HL-60/S4 (cell line): ENCODE data around the gene SIM1.

ENCODE experiments used
- in situ Hi-C: fragments of 300-500 bp; cut with MboI; formaldehyde crosslinking; loops from 2 replicates; pipeline ENCODE4 v1.14.3; 2022; ENCODE audit warnings: low sequenced_read_pairs

SIM1 gene

DNA sequence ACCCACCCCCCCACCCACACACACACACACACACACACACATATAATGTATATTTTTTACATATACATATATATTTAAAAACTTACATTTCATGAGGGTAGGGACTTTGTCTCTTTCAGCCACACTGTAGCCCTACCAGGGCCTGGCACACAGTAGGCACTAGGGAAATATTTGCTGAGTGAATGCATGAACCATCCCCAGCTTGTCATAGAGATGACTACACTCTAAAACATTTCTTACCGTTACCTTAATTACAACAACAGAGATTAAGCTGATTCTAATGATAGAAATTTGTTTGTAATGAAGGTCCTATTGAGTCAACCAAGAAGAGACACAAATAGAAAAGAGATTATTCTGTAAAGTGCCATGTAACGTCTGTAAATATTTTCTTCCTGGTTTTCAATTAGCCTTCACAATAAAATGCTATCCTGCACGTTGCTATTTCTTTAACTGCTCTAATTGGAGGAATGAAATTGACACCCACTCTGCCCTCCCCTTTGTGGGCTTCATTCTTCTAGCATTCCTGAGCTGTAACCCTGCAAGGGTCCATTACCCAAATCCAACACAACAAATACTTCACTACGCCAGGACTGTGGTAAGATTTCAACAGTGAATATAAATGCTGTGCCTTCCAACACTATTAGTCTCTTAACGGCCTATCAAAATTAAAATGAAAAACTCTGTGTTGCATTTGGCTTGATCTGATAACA, 30.8 kb downstream of the SIM1 start:
- in situ Hi-C loops: no loop called here

- in situ Hi-C loops: no loop called here
These were observed 32.6 kb downstream of the SIM1 start for GRCh38 chr6:100432136-100432535.

DNA sequence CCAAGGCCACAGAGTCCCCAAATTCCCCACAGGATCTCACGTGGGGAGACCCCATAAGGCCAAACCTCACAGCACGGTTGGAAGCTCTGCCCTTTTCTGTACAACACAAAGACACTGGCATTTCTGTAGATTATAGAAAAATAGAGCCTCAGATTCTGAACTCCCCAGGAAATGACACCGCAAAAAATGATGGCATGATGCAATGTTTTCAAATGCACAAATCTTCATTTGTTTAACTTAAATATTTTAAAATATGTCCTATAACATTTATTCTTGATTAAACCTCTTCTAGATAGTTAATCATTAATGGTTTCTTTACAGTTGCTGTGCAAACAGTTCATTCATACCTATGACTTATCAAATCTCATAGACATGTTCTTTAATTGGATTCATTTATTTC, 33.8 kb downstream of the SIM1 start:
- in situ Hi-C loops: no loop called here

GRCh38 chr6:100427452-100427851, 37.3 kb downstream of the SIM1 start:
- in situ Hi-C loops: no loop called here

- in situ Hi-C loops: no loop called here
These were observed 37.9 kb downstream of the SIM1 start for GRCh38 chr6:100426744-100427338.

- in situ Hi-C loops: no loop called here
These were observed 38.5 kb downstream of the SIM1 start for GRCh38 chr6:100426241-100426640.

DNA sequence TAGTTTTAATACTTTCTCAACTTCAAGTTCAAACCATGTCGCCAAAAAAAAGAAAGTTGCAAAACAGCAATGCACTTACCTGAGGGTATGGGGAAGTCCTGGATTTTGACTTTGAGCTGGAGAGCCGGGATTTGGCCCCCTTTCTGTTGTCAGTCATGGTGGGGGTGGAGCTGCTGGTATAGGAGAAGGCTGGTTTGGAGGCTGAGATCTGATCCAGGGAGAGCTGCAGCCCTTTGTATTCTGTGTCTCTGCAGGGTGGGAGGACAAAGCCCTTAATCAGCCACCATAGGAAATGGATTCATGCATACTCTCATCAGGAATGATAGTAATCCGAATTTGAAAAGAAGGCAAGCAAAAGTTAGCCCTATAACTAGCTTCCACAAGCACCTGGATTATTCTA, 44.0 kb downstream of the SIM1 start:
- in situ Hi-C loops: no loop called here

- in situ Hi-C loops: no loop called here
These were observed 47.7 kb downstream of the SIM1 start for GRCh38 chr6:100417036-100417435.

DNA sequence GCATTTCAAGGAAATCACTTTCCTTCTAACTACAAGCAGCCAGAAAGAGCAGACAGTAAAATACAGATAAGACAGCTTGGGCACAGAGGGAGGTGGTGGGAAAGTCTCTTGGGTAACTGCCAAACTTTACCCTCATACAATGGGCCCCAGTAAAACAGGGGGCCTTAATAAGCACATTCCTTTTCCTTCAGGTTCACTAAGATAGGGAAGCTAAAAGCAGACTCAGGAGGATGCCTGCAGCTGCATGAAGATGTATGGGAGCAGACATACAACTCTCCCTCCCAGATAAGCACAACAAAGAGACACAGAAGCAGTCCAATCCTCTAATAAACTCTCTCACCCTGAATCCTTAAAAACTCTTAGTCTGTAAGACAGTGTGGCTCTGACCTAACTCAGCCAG, 49.0 kb downstream of the SIM1 start:
- in situ Hi-C loops: no loop called here

GRCh38 chr6:100412872-100413271, 51.8 kb downstream of the SIM1 start:
- in situ Hi-C loops: no loop called here

GRCh38 chr6:100404051-100404450, 60.7 kb downstream of the SIM1 start:
- in situ Hi-C loops: no loop called here

DNA sequence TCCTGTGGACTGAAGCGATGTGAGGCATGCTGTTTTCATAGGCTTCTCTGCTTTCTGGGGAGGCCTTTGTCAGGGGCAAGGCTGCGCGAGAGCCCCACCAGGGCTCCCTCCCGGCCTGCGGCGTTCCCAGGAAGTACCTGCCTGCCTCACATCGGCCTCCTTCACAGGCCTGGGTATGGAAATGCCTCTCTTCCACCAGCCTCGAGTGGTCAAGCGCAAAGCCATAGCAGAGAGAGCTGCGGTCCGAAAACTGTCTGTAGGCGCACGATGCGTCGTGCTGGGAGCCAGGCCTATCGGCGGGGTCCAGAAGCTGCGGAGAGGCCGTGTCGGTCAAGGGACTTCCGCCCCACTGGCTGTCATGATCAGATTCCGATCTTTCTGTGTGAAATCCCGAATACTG, 71.2 kb downstream of the SIM1 start:
- in situ Hi-C loops: no loop called here

GRCh38 chr6:100392423-100392822, 72.3 kb downstream of the SIM1 start:
- in situ Hi-C loops: no loop called here

GRCh38 chr6:100388868-100389519, 75.7 kb downstream of the SIM1 start:
- in situ Hi-C loops: no loop called here

GRCh38 chr6:100382767-100383195, 81.9 kb downstream of the SIM1 start:
- in situ Hi-C loops: no loop called here

- in situ Hi-C loops: no loop called here
These were observed 82.7 kb downstream of the SIM1 start for GRCh38 chr6:100382031-100382430.

DNA sequence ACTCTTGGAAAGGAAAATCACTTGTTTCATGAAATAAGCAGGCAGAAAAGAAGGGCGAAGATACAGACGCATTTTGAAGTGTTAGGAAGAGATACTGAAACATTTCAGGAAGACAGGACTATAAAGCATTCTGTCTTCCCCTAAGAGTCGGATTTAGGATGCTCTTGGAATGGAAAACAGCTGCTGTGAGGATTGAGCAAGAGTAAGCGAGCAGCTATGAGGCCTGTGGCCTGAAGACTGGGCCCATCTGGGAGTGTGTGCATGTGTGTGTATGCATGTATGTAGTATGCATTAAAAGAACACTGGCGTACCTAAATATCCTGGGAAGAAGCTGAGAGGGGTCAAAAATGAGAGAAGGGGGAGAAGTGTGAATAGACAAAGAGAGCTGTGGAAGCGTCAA, 83.6 kb downstream of the SIM1 start:
- in situ Hi-C loops: no loop called here

DNA sequence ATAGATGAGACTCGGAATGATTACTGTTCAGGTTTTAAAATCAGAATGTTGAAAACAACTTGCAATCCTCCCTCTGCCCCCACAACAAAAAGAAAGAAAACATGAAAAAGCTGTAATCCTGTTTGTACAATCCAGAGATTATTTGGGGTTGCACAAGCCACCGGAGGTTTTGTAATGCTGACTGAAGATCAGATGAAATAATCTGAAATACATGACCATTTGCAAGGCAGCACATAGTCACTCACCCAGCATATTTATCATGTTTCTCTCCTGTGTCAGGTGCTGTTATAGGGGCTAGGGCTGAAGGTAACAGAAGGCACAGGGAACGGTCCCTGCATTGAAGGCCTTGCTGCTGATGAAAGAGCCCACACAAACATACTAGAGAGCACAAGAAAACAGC, 85.3 kb downstream of the SIM1 start:
- in situ Hi-C loops: no loop called here

DNA sequence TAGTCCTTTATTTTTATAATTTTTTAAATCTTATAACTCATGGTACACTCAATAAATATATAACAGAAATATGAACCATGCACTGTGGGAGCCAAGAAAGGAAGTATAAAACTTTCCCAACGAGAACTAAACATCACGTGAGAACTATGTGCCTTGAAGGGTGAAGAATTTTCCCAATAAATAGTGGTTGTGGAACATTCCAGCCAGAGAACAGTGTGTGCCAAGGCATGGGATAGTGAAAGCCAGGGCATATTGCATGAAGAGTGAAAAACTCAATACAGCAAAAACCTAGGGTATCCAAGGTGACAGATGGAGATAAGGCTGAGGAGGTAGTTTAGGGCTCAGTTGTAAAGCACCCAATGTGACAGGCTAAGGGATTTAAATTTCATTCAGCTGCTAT, 86.1 kb downstream of the SIM1 start:
- in situ Hi-C loops: no loop called here

DNA sequence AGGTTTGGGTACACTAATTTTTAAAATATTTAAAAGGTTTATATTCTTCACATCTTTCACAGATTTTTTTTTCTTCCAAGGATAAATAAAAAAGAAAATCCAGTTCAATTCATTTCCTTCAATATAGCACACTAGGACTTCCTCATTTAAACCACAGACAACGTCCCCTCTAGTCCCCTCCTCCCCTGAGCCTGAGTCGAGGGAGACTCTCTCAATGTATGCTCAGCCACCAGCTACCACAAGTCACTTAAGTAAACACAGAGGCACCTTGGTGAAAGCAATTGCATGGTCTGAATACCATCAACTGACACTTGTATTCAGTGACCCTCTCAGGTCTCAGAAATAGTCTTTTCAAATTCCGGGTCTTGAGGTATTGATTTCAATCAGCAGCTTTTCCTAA, 88.6 kb downstream of the SIM1 start:
- in situ Hi-C loops: no loop called here

GRCh38 chr6:100372326-100373091, 92.2 kb downstream of the SIM1 start:
- in situ Hi-C loops: no loop called here

DNA sequence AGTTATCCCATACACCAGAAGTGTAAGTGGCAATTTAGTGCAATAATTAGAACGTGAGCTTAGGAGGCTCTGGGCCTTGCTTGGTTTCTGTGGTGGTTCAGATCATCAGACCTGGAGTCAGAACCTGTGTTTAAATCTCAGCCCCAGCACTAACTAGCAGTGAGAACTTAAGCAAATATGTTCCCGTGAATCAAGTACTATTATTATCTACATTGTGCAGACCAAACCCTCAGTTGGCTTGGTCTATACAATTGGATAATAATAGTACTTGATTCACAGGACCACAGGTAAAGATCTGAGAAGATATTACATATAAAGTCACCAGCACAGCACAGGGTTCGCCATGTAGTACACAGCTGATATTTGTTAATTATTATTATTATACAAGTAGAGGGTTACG, 93.1 kb downstream of the SIM1 start:
- in situ Hi-C loops: no loop called here
